Parathyroid adenoma (tissue), 2 donors: Measurements from ENCODE around the gene MEOX2.

ENCODE experiments used
- H2AFZ ChIP-seq: fragments of 300-600 bp; sonication (generic); one replicate; pipeline ENCODE4 v1.7.0; 2017; ENCODE audit warnings: antibody characterized with exemption, mild to moderate bottlenecking
- H3K27ac ChIP-seq: fragments of 300-600 bp; sonication (generic); one replicate; pipeline ENCODE4 v1.7.0; 2017
- H3K27me3 ChIP-seq: fragments of 300-600 bp; sonication (generic); one replicate; pipeline ENCODE4 v1.7.0; 2017; ENCODE audit warnings: low read length; ENCODE audit not compliant: control insufficient read depth, insufficient read depth
- H3K36me3 ChIP-seq: fragments of 300-600 bp; sonication (generic); one replicate; pipeline ENCODE4 v1.7.0; 2017; ENCODE audit warnings: low read length; ENCODE audit not compliant: control insufficient read depth, insufficient read depth
- H3K4me1 ChIP-seq: fragments of 300-600 bp; sonication (generic); one replicate; pipeline ENCODE4 v1.7.0; 2017; ENCODE audit warnings: control low read depth
- H3K4me2 ChIP-seq: fragments of 300-600 bp; sonication (generic); one replicate; pipeline ENCODE4 v1.7.0; 2017; ENCODE audit warnings: low read length
- H3K4me3 ChIP-seq: fragments of 300-600 bp; sonication (generic); one replicate; pipeline ENCODE4 v1.7.0; 2017; ENCODE audit warnings: low read depth, low read length
- H3K79me2 ChIP-seq: fragments of 300-600 bp; sonication (generic); one replicate; pipeline ENCODE4 v1.7.0; 2017; ENCODE audit warnings: control low read depth
- H3K9ac ChIP-seq: fragments of 300-600 bp; sonication (generic); one replicate; pipeline ENCODE4 v1.7.0; 2017; ENCODE audit warnings: mild to moderate bottlenecking
- H3K9me3 ChIP-seq: fragments of 300-600 bp; sonication (generic); one replicate; pipeline ENCODE4 v1.7.0; 2017; ENCODE audit warnings: low read length; ENCODE audit not compliant: control insufficient read depth
- TF ChIP-seq, protein P1 (sequence below): fragments of 300-600 bp; sonication (generic); IDR thresholded peaks from one replicate; pipeline ENCODE4 v1.7.0; 2017; ENCODE audit warnings: antibody characterized with exemption, mild to moderate bottlenecking
- donor health status: primary hyperparathyroidism.

Gene MEOX2

GRCh38 chr7:15612205-15612604 is 74.3 kb downstream of the MEOX2 start:
- Histone ChIP-seq H3K4me2 (no peak overlapping the region), H3K27ac (no peak overlapping the region), H3K9me3 (no peaks in the 10 kb centered on the region), H3K79me2 (no peaks in the 10 kb centered on the region), H2AFZ (no peak overlapping the region), H3K4me3 (no peak overlapping the region), H3K36me3 (no peaks in the 10 kb centered on the region), H3K4me1 (no peaks in the 10 kb centered on the region), H3K27me3 (no peaks in the 10 kb centered on the region), H3K9ac (no peak overlapping the region)
- TF ChIP-seq, protein P1, sequence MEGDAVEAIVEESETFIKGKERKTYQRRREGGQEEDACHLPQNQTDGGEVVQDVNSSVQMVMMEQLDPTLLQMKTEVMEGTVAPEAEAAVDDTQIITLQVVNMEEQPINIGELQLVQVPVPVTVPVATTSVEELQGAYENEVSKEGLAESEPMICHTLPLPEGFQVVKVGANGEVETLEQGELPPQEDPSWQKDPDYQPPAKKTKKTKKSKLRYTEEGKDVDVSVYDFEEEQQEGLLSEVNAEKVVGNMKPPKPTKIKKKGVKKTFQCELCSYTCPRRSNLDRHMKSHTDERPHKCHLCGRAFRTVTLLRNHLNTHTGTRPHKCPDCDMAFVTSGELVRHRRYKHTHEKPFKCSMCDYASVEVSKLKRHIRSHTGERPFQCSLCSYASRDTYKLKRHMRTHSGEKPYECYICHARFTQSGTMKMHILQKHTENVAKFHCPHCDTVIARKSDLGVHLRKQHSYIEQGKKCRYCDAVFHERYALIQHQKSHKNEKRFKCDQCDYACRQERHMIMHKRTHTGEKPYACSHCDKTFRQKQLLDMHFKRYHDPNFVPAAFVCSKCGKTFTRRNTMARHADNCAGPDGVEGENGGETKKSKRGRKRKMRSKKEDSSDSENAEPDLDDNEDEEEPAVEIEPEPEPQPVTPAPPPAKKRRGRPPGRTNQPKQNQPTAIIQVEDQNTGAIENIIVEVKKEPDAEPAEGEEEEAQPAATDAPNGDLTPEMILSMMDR: no peak

- no peaks in the 10 kb centered on the region for H3K36me3 ChIP-seq
- no peak overlapping the region for H2AFZ ChIP-seq
- no peaks in the 10 kb centered on the region for H3K27me3 ChIP-seq
- no peak overlapping the region for H3K4me3 ChIP-seq
- TF ChIP-seq, protein P1: no peak
- no peak overlapping the region for H3K9ac ChIP-seq
- no peaks in the 10 kb centered on the region for H3K4me1 ChIP-seq
- H3K27ac ChIP-seq: no peak overlapping the region
- no peaks in the 10 kb centered on the region for H3K79me2 ChIP-seq
- no peak overlapping the region for H3K4me2 ChIP-seq
- no peaks in the 10 kb centered on the region for H3K9me3 ChIP-seq
Observed at GRCh38 chr7:15610503-15610902, 76.0 kb downstream of the MEOX2 start.

- TF ChIP-seq, protein P1: no peak
- no peak overlapping the region for H3K4me3 ChIP-seq
- H3K9ac ChIP-seq: no peak overlapping the region
- no peak overlapping the region for H3K27ac ChIP-seq
- H3K79me2 ChIP-seq: no peaks in the 10 kb centered on the region
- H3K36me3 ChIP-seq: no peaks in the 10 kb centered on the region
- no peaks in the 10 kb centered on the region for H3K4me1 ChIP-seq
- H3K9me3 ChIP-seq: no peaks in the 10 kb centered on the region
- no peaks in the 10 kb centered on the region for H3K27me3 ChIP-seq
- H3K4me2 ChIP-seq: no peak overlapping the region
- no peak overlapping the region for H2AFZ ChIP-seq
Observed at GRCh38 chr7:15609287-15609686, 77.2 kb downstream of the MEOX2 start.

DNA sequence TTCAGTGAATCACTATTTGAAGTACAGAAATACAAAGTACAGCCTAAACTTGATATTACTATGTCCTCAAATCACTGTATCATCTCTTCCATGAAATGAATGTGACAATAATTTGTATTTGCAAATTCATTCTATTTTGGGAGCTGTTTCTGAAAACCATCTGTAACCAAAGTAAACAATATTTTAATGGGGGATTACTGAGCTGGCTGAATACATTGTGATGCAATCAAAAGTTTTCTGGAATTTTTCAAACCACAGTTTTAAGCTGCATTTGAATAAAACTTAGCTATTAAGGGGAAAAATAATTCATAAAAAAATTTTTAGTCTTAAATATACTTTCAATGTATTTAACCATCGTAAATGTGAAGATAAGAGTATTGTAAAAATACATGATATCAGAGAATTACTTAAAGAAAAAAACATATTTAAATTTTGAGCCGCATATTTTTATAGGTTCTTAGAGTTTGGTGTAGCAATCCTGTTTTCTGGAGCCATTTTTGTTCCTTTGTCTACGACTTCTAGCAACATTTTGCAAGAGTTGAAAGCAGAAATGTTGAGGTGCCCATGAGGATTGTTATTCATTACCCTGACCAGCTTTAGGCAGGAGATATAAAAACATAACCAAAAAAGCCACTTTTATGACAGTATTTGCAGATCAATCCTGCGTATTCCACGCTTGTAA is 78.8 kb downstream of the MEOX2 start:
- Histone ChIP-seq H3K9ac (no peak overlapping the region), H3K27ac (no peak overlapping the region), H2AFZ (no peak overlapping the region), H3K27me3 (no peaks in the 10 kb centered on the region), H3K4me3 (no peak overlapping the region), H3K9me3 (no peaks in the 10 kb centered on the region), H3K36me3 (no peaks in the 10 kb centered on the region), H3K4me1 (no peaks in the 10 kb centered on the region), H3K79me2 (no peaks in the 10 kb centered on the region), H3K4me2 (no peak overlapping the region)
- TF ChIP-seq, protein P1: no peak

DNA sequence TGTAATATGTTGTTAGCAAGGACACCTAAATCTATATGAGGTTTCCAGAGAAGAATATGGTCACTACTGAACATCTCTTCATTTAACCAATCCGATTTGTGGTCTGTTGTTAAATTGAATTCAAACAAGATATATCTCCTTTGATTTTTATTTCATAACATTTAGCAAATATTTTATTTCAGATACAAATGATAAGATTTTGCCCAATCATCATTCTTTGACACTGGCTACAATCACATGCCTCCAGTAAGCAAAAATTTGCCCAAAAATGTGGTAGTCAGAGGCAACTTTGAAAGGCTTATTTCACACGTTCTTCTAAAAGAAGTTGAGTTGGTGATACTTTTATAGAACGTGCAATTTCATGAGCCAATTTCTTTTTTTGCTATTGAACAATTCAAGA is 79.9 kb downstream of the MEOX2 start:
- TF ChIP-seq, protein P1: no peak

More for the DNA sequence above, 79.9 kb downstream of the MEOX2 start:
- Histone ChIP-seq H3K27ac (no peak overlapping the region), H3K79me2 (no peaks in the 10 kb centered on the region), H3K4me3 (no peak overlapping the region), H3K4me1 (no peaks in the 10 kb centered on the region), H3K27me3 (no peaks in the 10 kb centered on the region), H3K9me3 (no peaks in the 10 kb centered on the region), H3K36me3 (no peaks in the 10 kb centered on the region), H3K4me2 (no peak overlapping the region), H3K9ac (no peak overlapping the region), H2AFZ (no peak overlapping the region)
